ENCODE data around the gene MRPL36. TPM values are rescaled to one million over a fixed set of nuclear protein-coding genes. Genes with fewer than 3 reads are reported as not detected.

MRPL36 gene
- total RNA-seq, 1 experiment from 2014 or later: 79.9 TPM

DNA sequence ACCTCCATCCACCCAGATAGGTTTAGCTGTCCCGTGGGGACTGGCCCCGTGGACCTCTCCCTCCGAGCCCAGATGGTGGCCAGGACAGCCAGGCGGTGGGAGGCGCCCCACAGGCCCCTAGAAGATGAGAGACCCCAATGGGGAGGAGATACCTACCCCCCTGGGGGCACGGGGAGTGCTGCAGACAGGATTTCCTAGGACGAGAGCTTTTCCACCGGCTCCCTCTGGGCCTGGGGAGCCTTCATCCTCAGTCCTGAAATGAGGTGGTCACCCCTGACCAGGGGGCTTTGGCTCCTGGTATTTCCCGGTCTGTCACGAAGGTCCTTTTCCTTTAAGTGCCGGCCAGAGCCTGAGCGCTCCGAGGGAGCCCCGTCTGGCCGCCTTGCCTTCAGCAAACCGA lies 46.8 kb downstream of the MRPL36 start:
- Histone ChIP-seq H3K4me3 (ENCODE audit: low read depth in 2 of 2, low read length in 2 of 2) (no peak overlapping the region), H3K36me3 (ENCODE audit: control insufficient read depth, insufficient read depth, low read length) (no peaks in the 10 kb centered on the region), H3K9me3 (ENCODE audit: control insufficient read depth, insufficient read depth, low read depth, low read length) (no peaks in the 10 kb centered on the region), H3K4me1 (ENCODE audit: control insufficient read depth, insufficient read depth, low read length) (no peaks in the 10 kb centered on the region), H3K27me3 (ENCODE audit: control insufficient read depth, insufficient read depth, low read length) (no peaks in the 10 kb centered on the region), H3K27ac (ENCODE audit: low read length) (no peak overlapping the region)
- TF ChIP-seq POLR2AphosphoS5 (IDR thresholded peaks at IDR 0.05; ENCODE audit: low read depth, low read length): no peak
- no peak for TF ChIP-seq SIN3A (IDR thresholded peaks at IDR 0.05; ENCODE audit: borderline replicate concordance, insufficient read depth, low read depth, low read length)
- TF ChIP-seq REST (IDR thresholded peaks at IDR 0.05; ENCODE audit: insufficient read depth in 1 of 2, low read depth in 2 of 2, low read length in 1 of 2): no peak
- no peak for TF ChIP-seq TCF7L2 (IDR thresholded peaks at IDR 0.05; ENCODE audit: low read depth, low read length)
- TF ChIP-seq, protein P1, sequence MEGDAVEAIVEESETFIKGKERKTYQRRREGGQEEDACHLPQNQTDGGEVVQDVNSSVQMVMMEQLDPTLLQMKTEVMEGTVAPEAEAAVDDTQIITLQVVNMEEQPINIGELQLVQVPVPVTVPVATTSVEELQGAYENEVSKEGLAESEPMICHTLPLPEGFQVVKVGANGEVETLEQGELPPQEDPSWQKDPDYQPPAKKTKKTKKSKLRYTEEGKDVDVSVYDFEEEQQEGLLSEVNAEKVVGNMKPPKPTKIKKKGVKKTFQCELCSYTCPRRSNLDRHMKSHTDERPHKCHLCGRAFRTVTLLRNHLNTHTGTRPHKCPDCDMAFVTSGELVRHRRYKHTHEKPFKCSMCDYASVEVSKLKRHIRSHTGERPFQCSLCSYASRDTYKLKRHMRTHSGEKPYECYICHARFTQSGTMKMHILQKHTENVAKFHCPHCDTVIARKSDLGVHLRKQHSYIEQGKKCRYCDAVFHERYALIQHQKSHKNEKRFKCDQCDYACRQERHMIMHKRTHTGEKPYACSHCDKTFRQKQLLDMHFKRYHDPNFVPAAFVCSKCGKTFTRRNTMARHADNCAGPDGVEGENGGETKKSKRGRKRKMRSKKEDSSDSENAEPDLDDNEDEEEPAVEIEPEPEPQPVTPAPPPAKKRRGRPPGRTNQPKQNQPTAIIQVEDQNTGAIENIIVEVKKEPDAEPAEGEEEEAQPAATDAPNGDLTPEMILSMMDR (IDR thresholded peaks at IDR 0.05): no peak
- DNase-seq (ENCODE audit: low read depth, low spot score) (no peak), ATAC-seq (no peak)
- intact Hi-C loops (cut with micrococcal nuclease; ENCODE audit: unreplicated experiment) (no loop called here), in situ Hi-C loops (cut with HindIII; ENCODE audit: low pct_unique_long_range_greater_than_20kb, low sequenced_read_pairs) (no loop called here)
- ChIA-PET POLR2A (no interaction called here), CTCF (no interaction called here)
- BruUV-seq (replicated peaks): no TSS peak

DNA sequence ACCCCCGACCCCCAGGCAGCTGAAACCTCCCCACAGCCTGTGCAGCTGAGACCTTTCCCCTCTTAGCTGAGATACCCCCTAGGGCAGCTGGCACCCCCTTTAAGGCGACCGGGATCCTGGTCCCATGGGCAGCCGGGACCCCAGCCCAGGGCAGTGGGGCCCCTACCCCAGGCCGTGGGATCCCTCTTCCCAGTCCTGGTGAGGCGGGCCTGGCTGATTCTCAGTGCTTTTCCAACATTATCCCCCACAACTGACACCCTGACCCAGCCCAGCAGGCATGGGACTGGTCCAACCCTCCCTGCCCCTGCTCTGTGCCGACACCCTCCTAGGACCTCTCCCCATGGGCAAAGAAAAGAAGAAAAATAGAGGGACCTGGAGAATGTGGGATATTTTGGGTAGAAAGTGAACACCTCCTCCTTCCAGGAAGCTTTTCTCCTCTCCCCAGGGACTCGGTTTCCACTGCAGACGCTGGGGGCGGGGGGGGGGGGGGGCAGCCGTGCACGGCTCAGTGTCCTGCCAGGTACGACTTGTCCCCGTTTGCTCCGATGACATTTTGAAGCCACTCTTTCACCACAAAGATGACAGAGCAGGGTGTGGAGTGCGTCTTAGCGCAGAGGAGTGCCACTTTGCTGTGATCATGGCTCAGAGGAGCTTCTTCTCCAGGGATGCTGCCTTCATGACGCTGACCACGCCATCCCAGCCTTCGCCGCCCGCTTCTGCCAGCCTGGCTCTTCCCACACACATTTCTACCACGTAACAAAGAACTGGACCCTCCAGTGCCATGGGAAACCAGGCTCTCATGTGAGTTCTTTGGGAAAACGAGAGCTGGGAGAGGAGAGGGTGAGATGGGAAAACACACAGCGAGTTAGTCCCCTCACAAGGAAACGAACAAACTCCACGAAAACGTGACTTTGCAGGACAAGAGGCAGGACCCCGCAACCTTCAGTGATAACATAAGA lies 47.5 kb downstream of the MRPL36 start:
- DNase-seq (ENCODE audit: low read depth, low spot score): no peak
- Histone ChIP-seq H3K27me3 (ENCODE audit: control insufficient read depth, insufficient read depth, low read length) (no peaks in the 10 kb centered on the region), H3K27ac (ENCODE audit: low read length) (no peak overlapping the region), H3K4me1 (ENCODE audit: control insufficient read depth, insufficient read depth, low read length) (no peaks in the 10 kb centered on the region), H3K4me3 (ENCODE audit: low read depth in 2 of 2, low read length in 2 of 2) (no peak overlapping the region), H3K9me3 (ENCODE audit: control insufficient read depth, insufficient read depth, low read depth, low read length) (no peaks in the 10 kb centered on the region), H3K36me3 (ENCODE audit: control insufficient read depth, insufficient read depth, low read length) (no peaks in the 10 kb centered on the region)
- no peak for ATAC-seq
- intact Hi-C loops (cut with micrococcal nuclease; ENCODE audit: unreplicated experiment): no loop called here
- ChIA-PET POLR2A (no interaction called here), CTCF (interaction anchor here (0.6 kb wide), 1 partner anchor 107 kb away, joined by 3 read pairs; no protein-coding TSS in a partner anchor)
- no peak for TF ChIP-seq SIN3A (IDR thresholded peaks at IDR 0.05; ENCODE audit: borderline replicate concordance, insufficient read depth, low read depth, low read length)
- no peak for TF ChIP-seq REST (IDR thresholded peaks at IDR 0.05; ENCODE audit: insufficient read depth in 1 of 2, low read depth in 2 of 2, low read length in 1 of 2)
- TF ChIP-seq POLR2AphosphoS5 (IDR thresholded peaks at IDR 0.05; ENCODE audit: low read depth, low read length): no peak
- TF ChIP-seq TCF7L2 (IDR thresholded peaks at IDR 0.05; ENCODE audit: low read depth, low read length): no peak
- TF ChIP-seq, protein P1 (IDR thresholded peaks at IDR 0.05): no peak
- no TSS peak for BruUV-seq (replicated peaks)
- in situ Hi-C loops (cut with HindIII; ENCODE audit: low pct_unique_long_range_greater_than_20kb, low sequenced_read_pairs): no loop called here
